ENCODE measurements around the gene BRPF3. TPM values are rescaled to one million over a fixed set of nuclear protein-coding genes. Genes with fewer than 3 reads are reported as not detected.

The BRPF3 gene
- total RNA-seq, 1 donor from 2014 or later, result 19.2 TPM

DNA sequence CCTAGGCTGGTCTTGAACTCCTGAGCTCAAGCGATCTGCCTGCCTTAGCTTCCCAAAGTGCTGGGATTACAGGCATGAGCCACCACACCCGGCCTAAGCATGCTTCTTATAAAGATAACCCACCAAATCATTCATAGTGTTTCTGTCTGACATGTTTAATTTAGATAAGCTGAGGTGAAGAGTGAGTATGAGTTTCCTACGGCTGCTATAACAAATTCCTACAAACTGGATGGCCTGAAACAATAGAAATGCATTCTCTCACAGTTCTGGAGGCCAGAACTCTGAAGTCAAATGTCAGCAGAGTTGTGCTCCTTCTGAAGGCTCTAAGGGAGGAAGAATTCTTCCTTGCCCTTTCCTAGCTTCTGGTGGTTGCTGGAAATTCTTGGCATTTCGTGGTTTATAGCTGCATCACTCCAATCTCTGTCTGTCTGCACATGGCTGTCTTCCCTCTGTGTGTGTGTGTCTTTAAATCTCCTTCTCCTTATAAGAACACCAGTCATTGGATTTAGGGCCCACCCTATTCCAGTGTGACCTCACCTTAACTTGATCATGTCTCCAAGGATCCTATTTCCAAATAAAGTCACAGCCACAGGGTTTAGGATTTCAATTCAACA lies 36.3 kb upstream of the BRPF3 start:
- TF ChIP-seq, protein P1, sequence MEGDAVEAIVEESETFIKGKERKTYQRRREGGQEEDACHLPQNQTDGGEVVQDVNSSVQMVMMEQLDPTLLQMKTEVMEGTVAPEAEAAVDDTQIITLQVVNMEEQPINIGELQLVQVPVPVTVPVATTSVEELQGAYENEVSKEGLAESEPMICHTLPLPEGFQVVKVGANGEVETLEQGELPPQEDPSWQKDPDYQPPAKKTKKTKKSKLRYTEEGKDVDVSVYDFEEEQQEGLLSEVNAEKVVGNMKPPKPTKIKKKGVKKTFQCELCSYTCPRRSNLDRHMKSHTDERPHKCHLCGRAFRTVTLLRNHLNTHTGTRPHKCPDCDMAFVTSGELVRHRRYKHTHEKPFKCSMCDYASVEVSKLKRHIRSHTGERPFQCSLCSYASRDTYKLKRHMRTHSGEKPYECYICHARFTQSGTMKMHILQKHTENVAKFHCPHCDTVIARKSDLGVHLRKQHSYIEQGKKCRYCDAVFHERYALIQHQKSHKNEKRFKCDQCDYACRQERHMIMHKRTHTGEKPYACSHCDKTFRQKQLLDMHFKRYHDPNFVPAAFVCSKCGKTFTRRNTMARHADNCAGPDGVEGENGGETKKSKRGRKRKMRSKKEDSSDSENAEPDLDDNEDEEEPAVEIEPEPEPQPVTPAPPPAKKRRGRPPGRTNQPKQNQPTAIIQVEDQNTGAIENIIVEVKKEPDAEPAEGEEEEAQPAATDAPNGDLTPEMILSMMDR (IDR thresholded peaks at IDR 0.05; ENCODE audit: insufficient read depth, low read length, poor library complexity, severe bottlenecking), result no peak
- Histone ChIP-seq H3K4me3 (ENCODE audit: low read depth, low read length) (no peak overlapping the region), H3K36me3 (ENCODE audit: control insufficient read depth, insufficient read depth, low read length) (no peaks in the 10 kb centered on the region), H3K27me3 (ENCODE audit: control insufficient read depth, insufficient read depth, low read length) (no peaks in the 10 kb centered on the region)
- no peak for DNase-seq (ENCODE audit: low read depth)

DNA sequence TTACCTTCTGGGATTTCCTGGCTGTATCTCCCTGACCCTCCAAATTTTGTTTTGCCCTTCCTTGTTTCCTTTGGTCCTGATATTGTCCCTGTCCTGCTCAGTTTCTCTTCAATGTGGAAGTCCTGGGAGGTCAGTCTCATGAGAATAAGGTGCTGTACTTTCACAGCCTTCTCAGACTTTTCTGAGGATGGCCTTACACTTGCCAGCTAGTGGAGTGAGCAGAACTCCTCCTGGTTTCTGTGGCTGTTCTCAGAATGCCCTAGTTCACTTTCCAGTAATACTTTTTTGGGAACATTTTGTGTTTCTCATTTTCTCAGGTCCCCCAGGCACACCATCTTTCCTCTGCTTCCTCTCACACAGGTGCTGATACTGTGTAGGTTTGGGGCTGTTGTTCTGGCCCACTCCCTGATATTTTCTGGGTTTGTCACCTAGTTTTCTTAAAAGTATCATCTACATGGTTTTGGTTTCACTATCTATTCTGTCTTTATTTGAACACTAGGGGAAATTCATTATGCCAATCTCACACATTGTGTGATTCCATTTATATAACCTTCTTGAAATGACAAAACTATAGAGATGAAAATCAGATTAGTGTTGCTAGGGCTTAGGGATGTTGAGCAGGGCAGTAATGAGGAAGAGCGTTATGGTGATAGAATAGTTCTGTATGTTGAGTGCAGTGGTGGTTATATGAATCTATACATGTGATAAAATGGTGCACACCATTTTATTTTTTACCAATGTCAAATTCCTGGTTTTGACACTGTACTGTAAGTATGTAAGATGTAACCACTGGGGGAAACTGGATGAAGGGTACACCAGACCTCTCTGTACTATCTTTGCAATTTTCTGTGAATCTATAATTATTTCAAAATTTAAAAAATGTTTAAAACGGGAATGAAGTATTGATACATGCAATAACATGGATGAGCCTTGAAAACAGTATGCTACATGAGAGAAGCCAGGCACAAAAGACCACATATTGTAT lies 27.2 kb upstream of the BRPF3 start:
- no peak for DNase-seq (ENCODE audit: low read depth)
- no peaks in the 10 kb centered on the region for H3K27me3 ChIP-seq (ENCODE audit: control insufficient read depth, insufficient read depth, low read length)
- no peak overlapping the region for H3K4me3 ChIP-seq (ENCODE audit: low read depth, low read length)
- TF ChIP-seq, protein P1 (IDR thresholded peaks at IDR 0.05; ENCODE audit: insufficient read depth, low read length, poor library complexity, severe bottlenecking), result no peak
- H3K36me3 ChIP-seq (ENCODE audit: control insufficient read depth, insufficient read depth, low read length), result no peaks in the 10 kb centered on the region

DNA sequence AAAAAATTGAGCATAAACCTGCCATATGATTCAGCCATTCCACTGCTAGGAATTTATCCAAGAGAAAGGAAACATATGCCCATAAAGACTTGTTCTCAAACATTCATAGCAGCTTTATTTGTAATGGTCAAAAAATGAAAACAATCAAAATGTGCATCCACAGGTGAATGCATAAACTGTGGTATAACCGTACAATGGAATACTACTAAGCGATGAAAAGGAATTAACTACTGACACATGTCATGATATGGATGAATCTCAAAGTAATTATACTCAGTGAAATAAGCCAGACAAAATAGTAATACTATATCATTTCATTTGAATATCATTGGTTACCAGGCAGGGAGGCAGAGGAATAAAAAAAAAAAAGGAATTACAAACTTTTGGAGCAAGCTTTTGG lies 25.8 kb upstream of the BRPF3 start:
- no peak overlapping the region for H3K4me3 ChIP-seq (ENCODE audit: low read depth, low read length)
- TF ChIP-seq, protein P1 (IDR thresholded peaks at IDR 0.05; ENCODE audit: insufficient read depth, low read length, poor library complexity, severe bottlenecking), result no peak
- DNase-seq (ENCODE audit: low read depth), result no peak
- H3K27me3 ChIP-seq (ENCODE audit: control insufficient read depth, insufficient read depth, low read length), result no peaks in the 10 kb centered on the region
- no peaks in the 10 kb centered on the region for H3K36me3 ChIP-seq (ENCODE audit: control insufficient read depth, insufficient read depth, low read length)

DNA sequence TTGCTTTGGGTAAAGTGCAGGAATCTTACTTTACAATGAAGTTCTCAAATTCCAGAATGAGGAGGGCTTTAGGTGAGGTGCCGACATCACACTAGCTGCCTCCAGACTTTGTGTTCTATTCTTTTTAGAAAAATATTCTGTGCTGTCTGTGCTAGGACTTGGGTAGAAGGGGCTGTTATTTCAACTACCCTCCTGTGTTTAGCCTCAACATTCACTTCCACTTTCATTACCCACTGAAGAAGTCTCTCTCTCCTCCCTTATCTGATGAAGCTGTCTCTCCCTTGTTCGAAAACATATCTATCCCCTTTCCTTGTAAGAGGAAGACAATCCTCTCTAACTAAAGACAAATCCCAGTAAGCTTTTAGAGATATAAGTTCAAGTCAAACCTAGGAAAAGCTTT lies 25.0 kb upstream of the BRPF3 start:
- Histone ChIP-seq H3K4me3 (ENCODE audit: low read depth, low read length) (no peak overlapping the region), H3K27me3 (ENCODE audit: control insufficient read depth, insufficient read depth, low read length) (no peaks in the 10 kb centered on the region), H3K36me3 (ENCODE audit: control insufficient read depth, insufficient read depth, low read length) (no peaks in the 10 kb centered on the region)
- TF ChIP-seq, protein P1 (IDR thresholded peaks at IDR 0.05; ENCODE audit: insufficient read depth, low read length, poor library complexity, severe bottlenecking), result no peak
- no peak for DNase-seq (ENCODE audit: low read depth)

DNA sequence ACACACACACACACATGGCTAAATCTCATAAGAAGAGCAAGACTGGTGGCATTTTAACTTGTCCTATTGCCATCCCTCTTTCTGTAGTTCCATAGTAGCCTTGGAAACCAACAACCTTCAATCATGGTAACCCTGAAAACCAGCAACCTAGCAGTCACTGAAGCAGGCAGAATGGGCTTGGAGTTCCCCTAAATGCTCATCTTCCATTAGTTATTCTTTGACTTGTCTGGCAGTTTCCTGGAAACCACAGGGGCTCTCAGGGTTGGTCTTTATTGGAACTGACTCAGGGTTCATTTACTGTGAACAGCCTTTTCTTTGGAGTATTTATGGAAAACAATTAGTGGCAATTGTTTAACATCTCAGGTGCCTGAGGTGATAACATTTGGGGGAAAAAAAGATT lies 19.4 kb upstream of the BRPF3 start:
- Histone ChIP-seq H3K4me3 (ENCODE audit: low read depth, low read length) (no peak overlapping the region), H3K36me3 (ENCODE audit: control insufficient read depth, insufficient read depth, low read length) (no peaks in the 10 kb centered on the region), H3K27me3 (ENCODE audit: control insufficient read depth, insufficient read depth, low read length) (no peaks in the 10 kb centered on the region)
- TF ChIP-seq, protein P1 (IDR thresholded peaks at IDR 0.05; ENCODE audit: insufficient read depth, low read length, poor library complexity, severe bottlenecking), result no peak
- DNase-seq (ENCODE audit: low read depth), result no peak
